Measurements from ENCODE around the gene MLC1. TPM values are rescaled to one million over a fixed set of nuclear protein-coding genes. Genes with fewer than 3 reads are reported as not detected.

MLC1 gene
- total RNA-seq, 1 donor from 2014 or later: 0.52 TPM

GRCh38 chr22:50118557-50119168 is 33.4 kb upstream of the MLC1 start:
- no peaks in the 10 kb centered on the region for H3K36me3 ChIP-seq (ENCODE audit: control insufficient read depth in 3 of 3, insufficient read depth in 3 of 3, low read length in 3 of 3)
- H3K27me3 ChIP-seq (ENCODE audit: control insufficient read depth in 3 of 3, insufficient read depth in 3 of 3, low read length in 3 of 3): peaks cover 26 to 51% (median 44%) of the 10 kb centered on the region in 3 donors
- no peak overlapping the region for H3K9ac ChIP-seq (ENCODE audit: low read depth in 1 of 3, low read length in 3 of 3)
- no peak overlapping the region for H3K27ac ChIP-seq (ENCODE audit: low read depth, low read length)
- H3K4me3 ChIP-seq (ENCODE audit: low read length in 3 of 3): no peak overlapping the region
- peaks cover 0 to 3% (median 0%) of the 10 kb centered on the region in 3 donors for H3K9me3 ChIP-seq (ENCODE audit: control insufficient read depth in 3 of 3, low read length in 3 of 3)
- no peaks in the 10 kb centered on the region for H3K4me1 ChIP-seq (ENCODE audit: control insufficient read depth in 3 of 3, insufficient read depth in 3 of 3, low read length in 3 of 3)

- no peaks in the 10 kb centered on the region for H3K36me3 ChIP-seq (ENCODE audit: control insufficient read depth in 3 of 3, insufficient read depth in 3 of 3, low read length in 3 of 3)
- no peak overlapping the region for H3K4me3 ChIP-seq (ENCODE audit: low read length in 3 of 3)
- H3K27me3 ChIP-seq (ENCODE audit: control insufficient read depth in 3 of 3, insufficient read depth in 3 of 3, low read length in 3 of 3): peaks cover 30 to 54% (median 44%) of the 10 kb centered on the region in 3 donors
- no peak overlapping the region for H3K27ac ChIP-seq (ENCODE audit: low read depth, low read length)
- H3K4me1 ChIP-seq (ENCODE audit: control insufficient read depth in 3 of 3, insufficient read depth in 3 of 3, low read length in 3 of 3): no peaks in the 10 kb centered on the region
- peaks cover 0 to 3% (median 0%) of the 10 kb centered on the region in 3 donors for H3K9me3 ChIP-seq (ENCODE audit: control insufficient read depth in 3 of 3, low read length in 3 of 3)
- H3K9ac ChIP-seq (ENCODE audit: low read depth in 1 of 3, low read length in 3 of 3): no peak overlapping the region
These were observed 32.9 kb upstream of the MLC1 start for GRCh38 chr22:50118129-50118528.

GRCh38 chr22:50117168-50117762 is 32.0 kb upstream of the MLC1 start:
- Histone ChIP-seq H3K36me3 (ENCODE audit: control insufficient read depth in 3 of 3, insufficient read depth in 3 of 3, low read length in 3 of 3) (no peaks in the 10 kb centered on the region), H3K27ac (ENCODE audit: low read depth, low read length) (no peak overlapping the region), H3K27me3 (ENCODE audit: control insufficient read depth in 3 of 3, insufficient read depth in 3 of 3, low read length in 3 of 3) (peaks cover 38 to 57% (median 44%) of the 10 kb centered on the region in 3 donors), H3K9me3 (ENCODE audit: control insufficient read depth in 3 of 3, low read length in 3 of 3) (peaks cover 0 to under 1% (median 0%) of the 10 kb centered on the region in 3 donors), H3K9ac (ENCODE audit: low read depth in 1 of 3, low read length in 3 of 3) (no peak overlapping the region), H3K4me1 (ENCODE audit: control insufficient read depth in 3 of 3, insufficient read depth in 3 of 3, low read length in 3 of 3) (no peaks in the 10 kb centered on the region), H3K4me3 (ENCODE audit: low read length in 3 of 3) (no peak overlapping the region)

DNA sequence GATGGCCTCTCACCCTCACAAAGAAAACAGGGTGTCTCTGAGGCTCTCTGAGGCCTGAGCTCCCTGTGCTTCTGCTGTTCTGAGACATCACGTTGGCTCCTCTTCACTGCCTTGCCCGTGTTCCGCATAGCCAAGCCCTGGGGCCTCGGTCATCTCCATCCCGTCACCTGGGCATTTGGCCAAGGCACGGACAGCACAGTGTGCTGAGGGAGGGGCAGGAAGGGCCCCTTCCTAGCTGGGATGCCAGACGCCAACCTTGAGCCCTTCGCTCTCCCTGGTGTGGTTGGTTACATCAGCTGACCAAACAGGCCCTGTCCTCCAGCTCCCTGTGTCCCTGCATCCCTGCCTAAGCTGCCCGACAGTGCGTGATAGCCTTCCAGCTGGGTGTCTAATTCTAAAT is 30.5 kb upstream of the MLC1 start:
- Histone ChIP-seq H3K9ac (ENCODE audit: low read depth in 1 of 3, low read length in 3 of 3) (no peak overlapping the region), H3K9me3 (ENCODE audit: control insufficient read depth in 3 of 3, low read length in 3 of 3) (no peaks in the 10 kb centered on the region), H3K36me3 (ENCODE audit: control insufficient read depth in 3 of 3, insufficient read depth in 3 of 3, low read length in 3 of 3) (no peaks in the 10 kb centered on the region), H3K4me3 (ENCODE audit: low read length in 3 of 3) (no peak overlapping the region), H3K4me1 (ENCODE audit: control insufficient read depth in 3 of 3, insufficient read depth in 3 of 3, low read length in 3 of 3) (peaks cover 0 to 3% (median 0%) of the 10 kb centered on the region in 3 donors), H3K27ac (ENCODE audit: low read depth, low read length) (no peak overlapping the region), H3K27me3 (ENCODE audit: control insufficient read depth in 3 of 3, insufficient read depth in 3 of 3, low read length in 3 of 3) (peaks cover 36 to 61% (median 40%) of the 10 kb centered on the region in 3 donors)

- H3K27me3 ChIP-seq (ENCODE audit: control insufficient read depth in 3 of 3, insufficient read depth in 3 of 3, low read length in 3 of 3): peaks cover 28 to 52% (median 38%) of the 10 kb centered on the region in 3 donors
- no peak overlapping the region for H3K27ac ChIP-seq (ENCODE audit: low read depth, low read length)
These were observed 29.2 kb upstream of the MLC1 start for GRCh38 chr22:50114221-50115021.

DNA sequence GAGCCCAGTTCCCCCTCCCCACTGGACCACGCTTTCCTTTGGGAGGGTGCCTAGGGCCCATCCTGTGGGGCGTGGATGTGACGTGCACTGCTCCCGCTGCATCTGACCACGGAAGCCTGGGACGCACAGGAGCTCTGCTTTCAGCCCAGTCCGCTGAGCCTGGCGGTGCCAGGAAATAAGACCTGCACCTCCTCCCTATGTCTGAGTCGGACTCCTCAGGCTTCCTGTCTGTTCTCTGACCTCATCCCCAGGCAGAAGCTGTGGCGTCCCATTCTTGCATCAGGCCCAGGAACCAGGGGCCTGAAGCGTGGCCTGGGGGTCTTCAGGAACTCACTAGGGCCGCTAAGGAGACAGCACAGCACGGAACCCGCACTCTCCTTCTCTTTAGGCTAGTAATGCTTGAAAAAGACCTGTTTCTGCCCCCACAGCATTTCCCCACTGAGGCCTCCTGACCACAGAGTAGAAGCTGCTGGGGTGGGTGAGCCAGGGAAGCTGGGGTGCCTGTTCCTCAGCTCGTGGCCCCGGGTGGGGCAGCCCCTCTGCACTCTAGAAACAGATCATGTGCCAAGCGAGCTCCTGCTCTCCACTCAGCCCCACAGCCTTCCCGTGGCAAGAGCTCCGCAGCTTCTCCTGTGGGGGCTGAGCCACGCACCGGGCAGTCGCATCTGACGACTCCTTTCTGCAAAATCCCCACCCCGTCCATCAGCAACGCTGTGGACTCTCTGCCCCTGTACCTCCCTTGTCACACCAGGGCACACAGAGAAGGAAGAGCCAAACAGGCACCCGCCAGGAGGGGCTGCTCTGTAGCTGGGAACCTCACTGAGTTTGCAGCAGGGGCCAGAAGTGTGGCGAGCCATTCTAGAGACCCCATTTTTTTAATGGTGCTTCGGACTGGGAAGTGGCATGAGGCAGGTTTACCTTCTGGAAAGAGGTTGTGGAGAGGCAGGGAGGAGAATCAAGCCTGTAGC is 27.2 kb upstream of the MLC1 start:
- no peak overlapping the region for H3K27ac ChIP-seq (ENCODE audit: low read depth, low read length)
- peaks cover 28 to 38% (median 38%) of the 10 kb centered on the region in 3 donors for H3K27me3 ChIP-seq (ENCODE audit: control insufficient read depth in 3 of 3, insufficient read depth in 3 of 3, low read length in 3 of 3)
- no peak overlapping the region for H3K9ac ChIP-seq (ENCODE audit: low read depth in 1 of 3, low read length in 3 of 3)
- H3K4me1 ChIP-seq (ENCODE audit: control insufficient read depth in 3 of 3, insufficient read depth in 3 of 3, low read length in 3 of 3): peaks cover 0 to 3% (median 0%) of the 10 kb centered on the region in 3 donors
- no peaks in the 10 kb centered on the region for H3K36me3 ChIP-seq (ENCODE audit: control insufficient read depth in 3 of 3, insufficient read depth in 3 of 3, low read length in 3 of 3)
- no peak overlapping the region for H3K4me3 ChIP-seq (ENCODE audit: low read length in 3 of 3)
- H3K9me3 ChIP-seq (ENCODE audit: control insufficient read depth in 3 of 3, low read length in 3 of 3): no peaks in the 10 kb centered on the region

More at GRCh38 chr22:50114221-50115021, 29.2 kb upstream of the MLC1 start:
- Histone ChIP-seq H3K4me3 (ENCODE audit: low read length in 3 of 3) (no peak overlapping the region), H3K9me3 (ENCODE audit: control insufficient read depth in 3 of 3, low read length in 3 of 3) (no peaks in the 10 kb centered on the region), H3K36me3 (ENCODE audit: control insufficient read depth in 3 of 3, insufficient read depth in 3 of 3, low read length in 3 of 3) (no peaks in the 10 kb centered on the region), H3K9ac (ENCODE audit: low read depth in 1 of 3, low read length in 3 of 3) (no peak overlapping the region), H3K4me1 (ENCODE audit: control insufficient read depth in 3 of 3, insufficient read depth in 3 of 3, low read length in 3 of 3) (peaks cover 0 to 3% (median 0%) of the 10 kb centered on the region in 3 donors)

GRCh38 chr22:50111056-50111455 is 25.8 kb upstream of the MLC1 start:
- no peaks in the 10 kb centered on the region for H3K9me3 ChIP-seq (ENCODE audit: control insufficient read depth in 3 of 3, low read length in 3 of 3)
- H3K9ac ChIP-seq (ENCODE audit: low read depth in 1 of 3, low read length in 3 of 3): no peak overlapping the region
- H3K4me3 ChIP-seq (ENCODE audit: low read length in 3 of 3): no peak overlapping the region
- H3K27ac ChIP-seq (ENCODE audit: low read depth, low read length): no peak overlapping the region
- peaks cover 24 to 36% (median 36%) of the 10 kb centered on the region in 3 donors for H3K27me3 ChIP-seq (ENCODE audit: control insufficient read depth in 3 of 3, insufficient read depth in 3 of 3, low read length in 3 of 3)
- no peaks in the 10 kb centered on the region for H3K36me3 ChIP-seq (ENCODE audit: control insufficient read depth in 3 of 3, insufficient read depth in 3 of 3, low read length in 3 of 3)
- peaks cover 0 to 3% (median 0%) of the 10 kb centered on the region in 3 donors for H3K4me1 ChIP-seq (ENCODE audit: control insufficient read depth in 3 of 3, insufficient read depth in 3 of 3, low read length in 3 of 3)

DNA sequence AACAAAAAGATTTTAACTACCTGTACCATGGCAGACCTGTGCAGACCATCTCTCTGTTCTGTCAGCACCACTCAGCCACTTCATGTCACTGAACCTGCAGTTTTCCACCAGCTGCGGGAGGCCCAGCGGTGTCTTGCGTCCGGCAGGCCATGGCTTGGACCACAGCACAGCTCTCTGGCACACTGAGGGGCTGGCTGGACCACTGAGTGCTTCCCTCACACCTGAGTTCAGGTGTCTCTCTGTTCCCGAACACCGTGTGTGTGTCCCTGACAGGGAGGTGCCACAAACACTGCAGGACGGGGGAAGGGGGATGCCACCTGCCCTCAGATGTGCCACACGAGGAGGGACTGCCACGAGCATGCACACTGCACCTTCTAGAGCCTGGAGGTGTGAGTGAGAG is 22.3 kb upstream of the MLC1 start:
- Histone ChIP-seq H3K9me3 (ENCODE audit: control insufficient read depth in 3 of 3, low read length in 3 of 3) (no peaks in the 10 kb centered on the region), H3K27me3 (ENCODE audit: control insufficient read depth in 3 of 3, insufficient read depth in 3 of 3, low read length in 3 of 3) (peaks cover 15 to 23% (median 16%) of the 10 kb centered on the region in 3 donors), H3K36me3 (ENCODE audit: control insufficient read depth in 3 of 3, insufficient read depth in 3 of 3, low read length in 3 of 3) (no peaks in the 10 kb centered on the region), H3K4me1 (ENCODE audit: control insufficient read depth in 3 of 3, insufficient read depth in 3 of 3, low read length in 3 of 3) (peaks cover 0 to 3% (median 0%) of the 10 kb centered on the region in 3 donors), H3K27ac (ENCODE audit: low read depth, low read length) (no peak overlapping the region), H3K9ac (ENCODE audit: low read depth in 1 of 3, low read length in 3 of 3) (no peak overlapping the region), H3K4me3 (ENCODE audit: low read length in 3 of 3) (no peak overlapping the region)

Data from skeletal muscle tissue (tissue), 4 donors.